Activated CD8-positive, alpha-beta T cell treated with anti-CD3 and anti-CD28 coated beads for 36 hours (primary cell): ENCODE measurements around the gene KRT1. TPM values are rescaled to one million over a fixed set of nuclear protein-coding genes. Genes with fewer than 3 reads are reported as not detected.

ENCODE experiments used
- ATAC-seq: fragments of 200-7000 bp; cut with Tn5 transposase; one replicate; pipeline ENCODE4 v1.10.0; 2021; ENCODE audit warnings: mild to moderate bottlenecking, moderate library complexity
- CTCF ChIA-PET: fragments of 350-600 bp; sonication (Branson Sonifier 250); formaldehyde crosslinking; loops from one replicate; lab custom pipeline; 2021; ENCODE audit warnings: antibody characterized with exemption; lab: Charles Lee
- POLR2A ChIA-PET: fragments of 350-600 bp; sonication (Branson Sonifier 250); formaldehyde crosslinking; loops from one replicate; lab custom pipeline; 2021; ENCODE audit warnings: antibody characterized with exemption; lab: Charles Lee
- DNase-seq: peaks from one replicate; pipeline ENCODE4 v3.0.0-alpha.2; 2020
- H3K27ac Mint-ChIP-seq: one replicate; pipeline ENCODE4 v1.8.0; 2021; ENCODE audit warnings: mild to moderate bottlenecking, mixed read lengths
- H3K27me3 Mint-ChIP-seq: one replicate; pipeline ENCODE4 v1.8.0; 2021; ENCODE audit warnings: mixed read lengths
- H3K36me3 Mint-ChIP-seq: one replicate; pipeline ENCODE4 v1.8.0; 2021; ENCODE audit warnings: low read depth, mixed read lengths
- H3K4me1 Mint-ChIP-seq: one replicate; pipeline ENCODE4 v1.8.0; 2021; ENCODE audit warnings: low read depth, mixed read lengths
- H3K4me3 Mint-ChIP-seq: one replicate; pipeline ENCODE4 v1.8.0; 2021; ENCODE audit warnings: mild to moderate bottlenecking, moderate library complexity, mixed read lengths
- H3K9me3 Mint-ChIP-seq: one replicate; pipeline ENCODE4 v1.8.0; 2021; ENCODE audit warnings: mixed read lengths
- intact Hi-C: fragments of 100-400 bp; cut with micrococcal nuclease; formaldehyde crosslinking; loops from one replicate; pipeline ENCODE4 v1.10.0; 2022
- total RNA-seq, 2 experiments: library from RNA; stranded (reverse); gene quantifications; one replicate each; pipeline ENCODE4 v1.2.3, GENCODE V29; 2021
- TF ChIP-seq, protein P1 (sequence below): fragments of 200-600 bp; IDR thresholded peaks from one replicate; pipeline ENCODE4 v1.8.0; 2022; ENCODE audit warnings: antibody characterized with exemption, mild to moderate bottlenecking

KRT1 gene
- total RNA-seq, 2 experiments from 2014 or later: not detected

- no peaks in the 10 kb centered on the region for H3K27me3 Mint-ChIP-seq
- H3K27ac Mint-ChIP-seq: no peak overlapping the region
- intact Hi-C loops: no loop called here
- no peak for DNase-seq
- H3K4me3 Mint-ChIP-seq: no peak overlapping the region
- TF ChIP-seq, protein P1, sequence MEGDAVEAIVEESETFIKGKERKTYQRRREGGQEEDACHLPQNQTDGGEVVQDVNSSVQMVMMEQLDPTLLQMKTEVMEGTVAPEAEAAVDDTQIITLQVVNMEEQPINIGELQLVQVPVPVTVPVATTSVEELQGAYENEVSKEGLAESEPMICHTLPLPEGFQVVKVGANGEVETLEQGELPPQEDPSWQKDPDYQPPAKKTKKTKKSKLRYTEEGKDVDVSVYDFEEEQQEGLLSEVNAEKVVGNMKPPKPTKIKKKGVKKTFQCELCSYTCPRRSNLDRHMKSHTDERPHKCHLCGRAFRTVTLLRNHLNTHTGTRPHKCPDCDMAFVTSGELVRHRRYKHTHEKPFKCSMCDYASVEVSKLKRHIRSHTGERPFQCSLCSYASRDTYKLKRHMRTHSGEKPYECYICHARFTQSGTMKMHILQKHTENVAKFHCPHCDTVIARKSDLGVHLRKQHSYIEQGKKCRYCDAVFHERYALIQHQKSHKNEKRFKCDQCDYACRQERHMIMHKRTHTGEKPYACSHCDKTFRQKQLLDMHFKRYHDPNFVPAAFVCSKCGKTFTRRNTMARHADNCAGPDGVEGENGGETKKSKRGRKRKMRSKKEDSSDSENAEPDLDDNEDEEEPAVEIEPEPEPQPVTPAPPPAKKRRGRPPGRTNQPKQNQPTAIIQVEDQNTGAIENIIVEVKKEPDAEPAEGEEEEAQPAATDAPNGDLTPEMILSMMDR: no peak
- CTCF ChIA-PET: interaction anchor here (1.0 kb wide), 1 partner anchor 284 kb away, joined by 3 read pairs; no protein-coding TSS in a partner anchor
- no peak for ATAC-seq
- peaks cover 3% of the 10 kb centered on the region for H3K4me1 Mint-ChIP-seq
- H3K36me3 Mint-ChIP-seq: no peaks in the 10 kb centered on the region
- POLR2A ChIA-PET: no interaction called here
- no peaks in the 10 kb centered on the region for H3K9me3 Mint-ChIP-seq
Observed at GRCh38 chr12:52696588-52696987, 16.4 kb upstream of the KRT1 start.

- CTCF ChIA-PET: interaction anchor here (1.4 kb wide), 1 partner anchor 185 kb away, joined by 5 read pairs; no protein-coding TSS in a partner anchor
- ATAC-seq (no peak), DNase-seq (no peak)
- Mint-ChIP-seq H3K4me1 (peaks cover 13% of the 10 kb centered on the region), H3K4me3 (no peak overlapping the region), H3K36me3 (no peaks in the 10 kb centered on the region), H3K9me3 (no peaks in the 10 kb centered on the region), H3K27me3 (no peaks in the 10 kb centered on the region), H3K27ac (no peak overlapping the region)
- intact Hi-C loops: no loop called here
- POLR2A ChIA-PET: no interaction called here
- TF ChIP-seq, protein P1: no peak
Observed at GRCh38 chr12:52695039-52695438, 14.8 kb upstream of the KRT1 start.

DNA sequence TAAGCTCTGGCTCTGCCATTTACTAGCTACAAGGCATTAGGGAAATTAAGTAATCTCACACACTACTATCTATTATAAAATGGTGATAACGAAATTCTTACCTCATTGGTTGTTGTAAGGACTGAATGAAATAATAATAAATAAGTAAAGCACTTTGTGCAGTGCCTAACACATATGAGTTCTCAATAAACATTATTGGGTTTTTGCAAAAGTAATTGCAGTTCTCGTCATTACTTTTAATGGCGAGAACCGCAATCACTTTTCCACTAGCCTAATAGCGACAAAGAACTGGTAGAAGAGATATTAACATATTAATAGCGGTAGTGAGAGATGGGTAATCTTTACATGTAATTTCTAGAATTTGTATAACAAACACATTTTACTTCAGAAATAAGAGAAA, 13.9 kb upstream of the KRT1 start:
- intact Hi-C loops: no loop called here
- no peaks in the 10 kb centered on the region for H3K9me3 Mint-ChIP-seq
- no peaks in the 10 kb centered on the region for H3K36me3 Mint-ChIP-seq
- H3K4me1 Mint-ChIP-seq: peaks cover 13% of the 10 kb centered on the region
- ATAC-seq (no peak), DNase-seq (no peak)
- no peak overlapping the region for H3K27ac Mint-ChIP-seq
- ChIA-PET CTCF (no interaction called here), POLR2A (no interaction called here)
- TF ChIP-seq, protein P1: no peak
- H3K27me3 Mint-ChIP-seq: no peaks in the 10 kb centered on the region
- H3K4me3 Mint-ChIP-seq: no peak overlapping the region

DNA sequence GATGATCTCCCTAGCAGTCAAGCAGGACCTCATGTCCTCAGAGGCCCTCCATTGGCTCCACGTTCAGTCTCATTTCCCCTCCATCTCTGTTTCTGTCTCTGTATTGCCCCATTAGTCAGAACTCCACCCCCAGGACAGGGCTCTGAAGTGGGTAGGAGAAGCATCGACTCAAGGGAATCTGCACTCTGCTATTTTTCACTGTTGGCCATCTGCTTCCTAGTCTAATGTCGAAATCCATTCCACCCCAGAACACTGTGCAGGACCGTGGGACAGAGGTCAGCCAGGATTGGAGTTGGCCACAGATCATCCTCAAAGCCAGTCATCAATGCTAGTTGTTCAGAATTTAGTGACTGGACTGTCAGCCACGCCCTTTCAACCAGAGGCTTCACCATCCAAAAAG, 13.1 kb upstream of the KRT1 start:
- POLR2A ChIA-PET: no interaction called here
- H3K36me3 Mint-ChIP-seq: no peaks in the 10 kb centered on the region
- no peak for DNase-seq
- intact Hi-C loops: no loop called here
- H3K4me1 Mint-ChIP-seq: peaks cover 13% of the 10 kb centered on the region
- H3K9me3 Mint-ChIP-seq: no peaks in the 10 kb centered on the region
- H3K27ac Mint-ChIP-seq: no peak overlapping the region
- H3K4me3 Mint-ChIP-seq: no peak overlapping the region
- TF ChIP-seq, protein P1: no peak
- ATAC-seq: no peak
- no peaks in the 10 kb centered on the region for H3K27me3 Mint-ChIP-seq
- CTCF ChIA-PET: interaction anchor here (1.6 kb wide), 1 partner anchor 186 kb away, joined by 5 read pairs; no protein-coding TSS in a partner anchor

DNA sequence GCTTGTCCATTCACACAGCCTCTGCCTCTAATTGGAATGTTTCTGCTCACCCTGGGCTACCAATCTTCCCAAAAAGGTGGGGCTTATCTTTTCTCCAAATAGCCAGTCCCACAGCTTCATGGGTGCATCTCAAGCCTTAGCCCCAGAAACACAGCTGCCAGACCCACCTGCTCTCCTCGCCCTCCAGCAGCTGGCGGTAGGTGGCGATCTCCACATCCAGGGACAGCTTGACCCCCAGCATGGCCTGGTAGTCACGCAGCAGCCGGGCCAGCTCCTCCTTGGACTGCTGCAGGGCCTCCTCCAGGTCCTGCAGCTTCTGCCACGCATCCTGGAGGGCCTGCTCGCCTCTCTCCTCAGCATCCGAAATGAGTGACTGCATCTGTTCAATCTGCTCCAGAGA, 12.0 kb upstream of the KRT1 start:
- TF ChIP-seq, protein P1: no peak
- intact Hi-C loops: no loop called here
- no peaks in the 10 kb centered on the region for H3K36me3 Mint-ChIP-seq
- peaks cover 18% of the 10 kb centered on the region for H3K4me1 Mint-ChIP-seq
- no peaks in the 10 kb centered on the region for H3K27me3 Mint-ChIP-seq
- H3K27ac Mint-ChIP-seq: no peak overlapping the region
- no peaks in the 10 kb centered on the region for H3K9me3 Mint-ChIP-seq
- ChIA-PET CTCF (interaction anchor here (1.1 to 1.6 kb wide), 2 partner anchors 187 to 188 kb away, joined by 3 to 5 read pairs; no protein-coding TSS in a partner anchor), POLR2A (interaction anchor here (1.1 kb wide), 1 partner anchor 22 kb away, joined by 3 read pairs; no protein-coding TSS in a partner anchor)
- DNase-seq: no peak
- H3K4me3 Mint-ChIP-seq: no peak overlapping the region
- ATAC-seq: no peak
